ENCODE results near the gene ADAMTS12. TPM values are rescaled to one million over a fixed set of nuclear protein-coding genes. Genes with fewer than 3 reads are reported as not detected.
"Not testable (repeated sequence)": the region's sequence is repeated elsewhere in the genome, so short reads cannot be mapped to it uniquely, and the experiment has no call there.

ADAMTS12 gene
- total and polyA plus RNA-seq, 4 donors: 0.49 to 6.4 (median 2.3) TPM

GRCh38 chr5:33556330-33557328 lies 335.2 kb downstream of the ADAMTS12 start (continued):
- no peak for TF ChIP-seq CTCF (IDR thresholded peaks at IDR 0.05; ENCODE audit: low read depth, low read length, missing input control)
- TF ChIP-seq YY1 (IDR thresholded peaks at IDR 0.05): no peak
- TF ChIP-seq HNF4G (IDR thresholded peaks at IDR 0.05): no peak
- TF ChIP-seq NR2F2 (IDR thresholded peaks at IDR 0.05): no peak
- no peak for TF ChIP-seq JUND (IDR thresholded peaks at IDR 0.05)
- TF ChIP-seq TAF1 (conservative IDR thresholded peaks at IDR 0.05): no peak
- TF ChIP-seq HNF4A (conservative IDR thresholded peaks at IDR 0.05): no peak
- TF ChIP-seq SP1 (IDR thresholded peaks at IDR 0.05): no peak

GRCh38 chr5:33549982-33550567 lies 341.7 kb downstream of the ADAMTS12 start:
- Histone ChIP-seq H3K4me1 (ENCODE audit: control insufficient read depth in 4 of 4, insufficient read depth in 4 of 4, low read length in 3 of 4) (no peaks in the 10 kb centered on the region), H3K9ac (ENCODE audit: low read depth in 1 of 2, low read length in 2 of 2) (no peak overlapping the region), H3K36me3 (ENCODE audit: control insufficient read depth in 4 of 4, insufficient read depth in 3 of 4, low read depth in 1 of 4, low read length in 3 of 4) (no peaks in the 10 kb centered on the region), H3K27me3 (ENCODE audit: control insufficient read depth in 4 of 4, insufficient read depth in 4 of 4, low read length in 3 of 4) (no peaks in the 10 kb centered on the region), H3K9me3 (ENCODE audit: control insufficient read depth in 4 of 4, low read length in 3 of 4) (peaks cover 0 to 7% (median 0%) of the 10 kb centered on the region in 4 donors), H3K27ac (ENCODE audit: low read depth in 1 of 2, low read length in 2 of 2) (no peak overlapping the region), H3K4me3 (ENCODE audit: low read depth in 1 of 3, low read length in 3 of 3) (no peak overlapping the region)
- 87% methylated on average over 6 of the region's 6 CpGs for WGBS
- DNase-seq (ENCODE audit: low spot score): no peak
- TF ChIP-seq HNF4A (conservative IDR thresholded peaks at IDR 0.05) (no peak), REST (IDR thresholded peaks at IDR 0.05) (no peak), HNF4G (IDR thresholded peaks at IDR 0.05) (no peak), TAF1 (conservative IDR thresholded peaks at IDR 0.05) (no peak), CTCF (IDR thresholded peaks at IDR 0.05; ENCODE audit: low read depth, low read length, missing input control) (no peak), MAX (IDR thresholded peaks at IDR 0.05) (no peak), YY1 (IDR thresholded peaks at IDR 0.05) (no peak), RXRA (IDR thresholded peaks at IDR 0.05) (no peak), RAD21 (IDR thresholded peaks at IDR 0.05) (no peak), FOXA2 (IDR thresholded peaks at IDR 0.05) (no peak), GABPA (IDR thresholded peaks at IDR 0.05 in 1 of 2, conservative IDR thresholded peaks at IDR 0.05 in 1 of 2) (no peak), FOXA1 (IDR thresholded peaks at IDR 0.05) (no peak), NR2F2 (IDR thresholded peaks at IDR 0.05) (no peak), EGR1 (IDR thresholded peaks at IDR 0.05; ENCODE audit: low read depth in 2 of 2) (no peak), JUND (IDR thresholded peaks at IDR 0.05) (no peak), ZBTB33 (IDR thresholded peaks at IDR 0.05) (no peak), SP1 (IDR thresholded peaks at IDR 0.05) (no peak)

GRCh38 chr5:33539790-33540189 lies 352.0 kb downstream of the ADAMTS12 start:
- H3K9me3 ChIP-seq (ENCODE audit: control insufficient read depth in 4 of 4, low read length in 3 of 4); H3K4me1 ChIP-seq (ENCODE audit: control insufficient read depth in 4 of 4, insufficient read depth in 4 of 4, low read length in 3 of 4); H3K4me3 ChIP-seq (ENCODE audit: low read depth in 1 of 3, low read length in 3 of 3); H3K9ac ChIP-seq (ENCODE audit: low read depth in 1 of 2, low read length in 2 of 2); DNase-seq (ENCODE audit: low spot score); H3K36me3 ChIP-seq (ENCODE audit: control insufficient read depth in 4 of 4, insufficient read depth in 3 of 4, low read depth in 1 of 4, low read length in 3 of 4); H3K27ac ChIP-seq (ENCODE audit: low read depth in 1 of 2, low read length in 2 of 2); H3K27me3 ChIP-seq (ENCODE audit: control insufficient read depth in 4 of 4, insufficient read depth in 4 of 4, low read length in 3 of 4): not testable (repeated sequence)
- WGBS: 95% methylated on average over 10 of the region's 10 CpGs

Measured in liver (tissue), 9 donors.